CD8-positive, alpha-beta memory T cell (primary cell): Measurements from ENCODE around the gene RNF31. TPM values are rescaled to one million over a fixed set of nuclear protein-coding genes. Genes with fewer than 3 reads are reported as not detected.
"Not testable (repeated sequence)": the region's sequence is repeated elsewhere in the genome, so short reads cannot be mapped to it uniquely, and the experiment has no call there.

Experiments used
- CTCF ChIA-PET: fragments of 350-600 bp; sonication (Branson Sonifier 250); formaldehyde crosslinking; loops from one replicate; lab custom pipeline; 2021; ENCODE audit warnings: antibody characterized with exemption; lab: Charles Lee
- POLR2A ChIA-PET: fragments of 350-600 bp; sonication (Branson Sonifier 250); formaldehyde crosslinking; loops from one replicate; lab custom pipeline; 2021; ENCODE audit warnings: antibody characterized with exemption; lab: Charles Lee
- DNase-seq, 5 donors: peaks; one replicate each; pipeline versions ENCODE4 v3.0.0 to v3.0.0-alpha.2; 2020 to 2022; ENCODE audit warnings: mixed read lengths in 1 of 5
- H3K27ac ChIP-seq: one replicate; pipeline ENCODE4 v1.7.0; 2013; ENCODE audit warnings: low read depth, mild to moderate bottlenecking, low read length, moderate library complexity
- H3K27me3 ChIP-seq: 2 replicates; pipeline ENCODE4 v1.7.0; 2013; ENCODE audit warnings: low read length, mild to moderate bottlenecking; ENCODE audit not compliant: insufficient read depth, poor library complexity, severe bottlenecking
- H3K36me3 ChIP-seq: 2 replicates; pipeline ENCODE4 v1.7.0; 2013; ENCODE audit warnings: mild to moderate bottlenecking, low read length, moderate library complexity; ENCODE audit not compliant: insufficient read depth
- H3K4me1 ChIP-seq: 2 replicates; pipeline ENCODE4 v1.7.0; 2013; ENCODE audit warnings: mild to moderate bottlenecking, low read length, moderate library complexity; ENCODE audit not compliant: insufficient read depth
- H3K4me3 ChIP-seq: 2 replicates; pipeline ENCODE4 v1.7.0; 2013; ENCODE audit warnings: mild to moderate bottlenecking, low read length
- H3K9me3 ChIP-seq: 2 replicates; pipeline ENCODE4 v1.7.0; 2013; ENCODE audit warnings: mild to moderate bottlenecking, low read length
- H3K27ac Mint-ChIP-seq, 8 donors: one replicate each; pipeline ENCODE4 v1.8.0; 2020 to 2021; ENCODE audit warnings: mixed read lengths in 8 of 8, mild to moderate bottlenecking in 6 of 8, inconsistent platforms in 3 of 8, moderate library complexity in 3 of 8
- H3K27me3 Mint-ChIP-seq, 2 donors: one replicate each; pipeline ENCODE4 v1.8.0; 2020 to 2021; ENCODE audit warnings: mixed read lengths in 2 of 2, mild to moderate bottlenecking in 1 of 2, moderate library complexity in 1 of 2
- H3K36me3 Mint-ChIP-seq, 3 donors: one replicate each; pipeline ENCODE4 v1.8.0; 2020 to 2021; ENCODE audit warnings: mixed read lengths in 3 of 3, inconsistent platforms in 1 of 3, mild to moderate bottlenecking in 1 of 3
- H3K4me1 Mint-ChIP-seq, 3 donors: one replicate each; pipeline ENCODE4 v1.8.0; 2020 to 2021; ENCODE audit warnings: mixed read lengths in 3 of 3, inconsistent platforms in 1 of 3, mild to moderate bottlenecking in 1 of 3
- H3K4me3 Mint-ChIP-seq, 7 donors: one replicate each; pipeline ENCODE4 v1.8.0; 2020 to 2021; ENCODE audit warnings: mixed read lengths in 7 of 7, mild to moderate bottlenecking in 6 of 7, moderate library complexity in 4 of 7, inconsistent platforms in 2 of 7
- H3K9me3 Mint-ChIP-seq, 5 donors: one replicate each; pipeline ENCODE4 v1.8.0; 2020 to 2022; ENCODE audit warnings: mixed read lengths in 5 of 5, mild to moderate bottlenecking in 3 of 5, moderate library complexity in 2 of 5, inconsistent platforms in 1 of 5
- polyA plus RNA-seq: library from polyadenylated mRNA; unstranded; fragments of 300-500 nt; fragmentation: Illumina TruSeq; gene quantifications from one replicate; pipeline ENCODE4 v1.2.3, GENCODE V29; 2021
- total RNA-seq, 2 experiments: library from RNA; stranded (reverse); gene quantifications; one replicate each; pipeline ENCODE4 v1.2.3, GENCODE V29; 2021

RNF31 gene
- total and polyA plus RNA-seq, 3 experiments from 2014 or later = 71.5 to 85.9 (median 85.9) TPM

DNA sequence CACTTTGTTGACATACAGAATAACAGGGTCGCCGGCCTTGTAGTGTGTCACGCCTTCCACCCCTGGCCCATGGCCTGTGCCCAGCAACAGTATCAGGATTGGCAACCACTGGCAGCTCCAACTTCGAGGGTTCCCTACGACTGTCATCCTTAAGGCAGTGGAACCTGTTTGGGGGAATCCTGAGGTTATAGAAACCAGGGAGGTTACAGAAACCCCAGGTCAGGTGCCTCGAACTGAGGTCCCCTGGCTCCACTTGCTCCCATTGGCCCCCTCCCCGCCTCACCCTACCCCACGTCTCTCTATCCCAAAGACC, 47.5 kb downstream of the RNF31 start:
- Histone ChIP-seq H3K27me3 (no peaks in the 10 kb centered on the region), H3K36me3 (peaks cover 16% of the 10 kb centered on the region), H3K27ac (peak overlapping the region; percentile 100), H3K9me3 (no peaks in the 10 kb centered on the region), H3K4me1 (peaks cover 32% of the 10 kb centered on the region), H3K4me3 (peak overlapping the region; percentile 91)
- H3K9me3 Mint-ChIP-seq = peaks cover 0 to 3% (median 0%) of the 10 kb centered on the region in 5 donors
- CTCF ChIA-PET = interaction anchor here (1.0 to 2.2 kb wide), 11 partner anchors 10 to 139 kb away, joined by 3 to 22 read pairs (median 5); partner anchors contain the start of genes CHMP4A, CIDEB, IRF9 and MDP1
- H3K4me1 Mint-ChIP-seq = peaks cover 37 to 74% (median 56%) of the 10 kb centered on the region in 3 donors
- peak overlapping the region; percentile 96 to 100 (median 99) for H3K27ac Mint-ChIP-seq
- no peak for DNase-seq
- H3K36me3 Mint-ChIP-seq = peaks cover 9 to 63% (median 12%) of the 10 kb centered on the region in 3 donors
- peak overlapping the region; percentile 83 to 96 (median 94) for H3K4me3 Mint-ChIP-seq
- POLR2A ChIA-PET = interaction anchor here (0.6 to 3.2 kb wide), 8 partner anchors 18 to 80 kb away, joined by 3 to 43 read pairs (median 16); partner anchors contain the start of genes CHMP4A, DCAF11, IRF9 and MDP1
- H3K27me3 Mint-ChIP-seq = peaks cover 0 to 1% of the 10 kb centered on the region in 2 donors

DNA sequence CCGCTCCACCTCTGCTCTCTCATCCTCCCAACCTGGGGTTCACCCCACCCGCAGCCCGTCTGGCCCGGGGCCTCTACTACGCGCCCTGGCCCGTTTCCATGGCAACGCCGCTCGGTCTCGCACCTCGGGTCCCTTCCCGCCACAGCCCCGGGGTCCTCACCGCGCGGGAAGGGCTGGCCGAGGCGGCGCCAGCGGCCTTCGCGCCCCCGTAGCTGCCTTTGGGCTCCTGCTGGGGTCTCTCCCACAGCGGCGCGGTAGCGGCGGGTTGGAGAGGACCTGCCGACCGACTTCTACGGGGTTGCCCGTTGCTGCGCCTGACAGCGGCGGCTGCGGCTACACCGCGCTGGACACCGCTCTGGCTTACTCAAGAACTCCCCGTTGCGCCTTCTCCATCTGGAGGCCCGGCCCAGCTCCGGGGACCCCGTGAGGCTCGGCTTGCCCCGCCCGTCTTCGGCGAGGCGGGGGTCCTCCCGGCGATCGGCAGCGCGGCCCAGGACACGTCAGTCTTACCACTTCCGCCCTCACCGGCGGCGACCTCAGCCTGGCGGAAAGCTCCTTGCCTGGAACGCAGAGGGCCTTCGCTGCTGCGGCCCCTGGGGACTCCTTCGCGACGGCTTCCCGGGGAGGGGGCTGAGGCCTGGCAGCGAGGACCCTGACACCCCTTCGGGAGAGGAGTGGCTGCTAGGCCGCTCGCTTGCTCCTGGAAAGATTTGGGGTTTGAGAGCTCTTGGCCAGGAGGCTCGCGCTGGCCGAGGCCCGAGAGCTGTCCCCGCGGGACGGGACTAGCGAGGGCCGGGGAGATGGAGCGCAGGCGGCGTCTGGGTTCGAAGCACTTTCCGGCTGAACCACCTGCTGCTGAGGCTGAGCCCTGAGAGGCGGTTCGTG, 48.1 kb downstream of the RNF31 start, which contains the start of gene TM9SF1:
TSS of gene TM9SF1 (minus strand) at position 256 of the 885 bp plus-strand sequence. CDS start 422 bp downstream, outside the sequence.
- ChIA-PET POLR2A (interaction anchor here (0.5 to 3.2 kb wide), 14 partner anchors 10 to 516 kb away, joined by 3 to 43 read pairs (median 6); partner anchors contain the start of genes CHMP4A, DCAF11, EMC9 and IRF9), CTCF (interaction anchor here (0.5 to 2.2 kb wide), 17 partner anchors 10 to 138 kb away, joined by 3 to 22 read pairs (median 4); partner anchors contain the start of genes CHMP4A, CIDEB, IRF9 and MDP1)
- peak within 1 kb of the TSS; percentile 83 to 96 (median 94) for H3K4me3 Mint-ChIP-seq
- H3K36me3 Mint-ChIP-seq = peaks cover 9 to 61% (median 12%) of the 10 kb centered on the region in 3 donors
- peak within 1 kb of the TSS; percentile 96 to 100 (median 99) for H3K27ac Mint-ChIP-seq
- peaks cover 16% of the 10 kb centered on the region for H3K36me3 ChIP-seq
- peak within 1 kb of the TSS; percentile 91 for H3K4me3 ChIP-seq
- peaks cover 0 to 3% (median 0%) of the 10 kb centered on the region in 5 donors for H3K9me3 Mint-ChIP-seq
- H3K27me3 Mint-ChIP-seq = peaks cover 0 to 1% of the 10 kb centered on the region in 2 donors
- H3K4me1 ChIP-seq = peaks cover 32% of the 10 kb centered on the region
- no peaks in the 10 kb centered on the region for H3K27me3 ChIP-seq
- peak; percentile 89 to 98 (median 91) for DNase-seq
- H3K27ac ChIP-seq = peak within 1 kb of the TSS; percentile 100
- H3K9me3 ChIP-seq = no peaks in the 10 kb centered on the region
- peaks cover 37 to 76% (median 56%) of the 10 kb centered on the region in 3 donors for H3K4me1 Mint-ChIP-seq

DNA sequence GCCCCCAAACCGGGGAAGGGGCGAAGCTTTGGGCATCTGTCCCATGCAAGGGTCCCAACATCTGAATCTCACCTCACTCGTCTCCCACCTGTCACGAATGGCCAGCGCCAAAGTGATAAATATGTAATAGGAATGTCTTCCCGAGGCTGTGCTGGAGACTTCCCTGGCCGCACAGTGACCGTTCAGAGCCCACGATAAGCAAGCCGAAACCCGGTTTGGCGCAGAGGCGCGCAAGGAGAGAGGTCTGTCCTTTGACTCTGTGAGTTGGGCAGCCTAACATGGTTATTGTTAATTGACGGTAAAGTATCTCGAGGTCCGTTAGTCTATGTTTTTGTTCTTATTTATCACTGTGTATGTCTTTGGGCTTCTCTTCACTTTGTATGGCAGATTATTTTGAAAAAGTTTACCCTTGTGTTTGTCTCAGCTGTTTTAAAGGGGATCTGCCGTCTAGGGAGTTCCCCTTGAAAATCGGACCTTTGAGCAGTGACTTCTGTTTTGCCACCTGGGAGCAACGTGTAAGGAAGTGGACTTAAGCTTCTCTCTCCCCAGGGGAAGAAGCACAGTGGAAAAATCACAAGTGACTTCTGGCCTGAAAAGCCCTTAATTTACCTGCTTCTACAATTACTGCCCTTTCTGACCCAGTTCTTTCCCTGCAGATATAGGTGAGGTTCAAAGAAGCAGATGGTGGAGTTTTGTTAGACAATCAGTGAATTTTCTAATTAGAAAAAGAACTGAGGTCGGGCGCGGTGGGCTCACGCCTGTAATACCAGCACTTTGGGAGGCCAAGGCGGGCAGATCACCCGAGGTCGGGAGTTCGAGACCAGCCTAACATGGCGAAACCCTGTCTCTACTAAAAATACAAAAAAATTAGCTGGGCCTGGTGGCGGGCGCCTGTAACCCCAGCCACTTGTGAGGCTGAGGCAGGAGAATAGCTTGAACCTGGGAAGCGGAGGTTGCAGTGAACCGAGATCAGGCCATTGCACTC, 49.1 kb downstream of the RNF31 start:
- H3K27me3 ChIP-seq = no peaks in the 10 kb centered on the region
- peaks cover 32% of the 10 kb centered on the region for H3K4me1 ChIP-seq
- Mint-ChIP-seq H3K4me3 (peak overlapping the region; percentile 83 to 96 (median 94)), H3K27me3 (peaks cover 0 to 1% of the 10 kb centered on the region in 2 donors), H3K27ac (peak overlapping the region; percentile 96 to 100 (median 99)), H3K36me3 (peaks cover 12 to 58% (median 13%) of the 10 kb centered on the region in 3 donors), H3K9me3 (peaks cover 0 to 3% (median 0%) of the 10 kb centered on the region in 5 donors), H3K4me1 (peaks cover 39 to 75% (median 58%) of the 10 kb centered on the region in 3 donors)
- H3K27ac ChIP-seq = peak overlapping the region; percentile 100
- CTCF ChIA-PET = interaction anchor here (0.5 to 2.2 kb wide), 15 partner anchors 11 to 137 kb away, joined by 3 to 22 read pairs (median 5); partner anchors contain the start of genes CHMP4A, IRF9, MDP1 and PSME2
- DNase-seq = no peak
- H3K4me3 ChIP-seq = peak overlapping the region; percentile 91
- POLR2A ChIA-PET = interaction anchor here (0.5 to 3.2 kb wide), 13 partner anchors 11 to 515 kb away, joined by 3 to 43 read pairs (median 7); partner anchors contain the start of genes CHMP4A, DCAF11, EMC9 and IRF9
- no peaks in the 10 kb centered on the region for H3K9me3 ChIP-seq
- peaks cover 16% of the 10 kb centered on the region for H3K36me3 ChIP-seq

DNA sequence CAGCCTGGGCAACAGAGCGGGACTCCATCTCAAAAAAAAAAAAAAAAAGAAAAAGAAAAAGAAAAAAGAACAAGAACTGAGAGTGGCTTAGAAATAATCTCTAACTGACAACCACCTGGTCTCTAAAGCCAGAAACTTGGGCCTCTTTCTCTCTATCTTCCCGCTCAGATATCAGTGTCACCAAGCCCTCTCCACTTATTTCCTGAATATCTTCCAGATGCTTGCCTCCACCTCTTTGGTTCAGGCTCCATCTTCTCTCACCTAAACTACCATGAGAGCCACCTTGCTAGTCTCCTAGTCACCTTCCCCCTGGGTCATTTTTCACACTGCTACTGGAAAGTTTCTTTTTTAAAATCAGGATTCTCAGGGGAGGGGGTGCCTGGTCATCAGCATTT, 49.8 kb downstream of the RNF31 start:
- Histone ChIP-seq H3K27me3 (no peaks in the 10 kb centered on the region), H3K4me3 (no peak overlapping the region), H3K27ac (peak overlapping the region; percentile 100), H3K4me1 (peaks cover 32% of the 10 kb centered on the region), H3K9me3 (no peaks in the 10 kb centered on the region), H3K36me3 (peaks cover 10% of the 10 kb centered on the region)
- Mint-ChIP-seq H3K4me3 (peak overlapping the region; percentile 68 to 96 (median 92)), H3K27me3 (peaks cover 0 to 1% of the 10 kb centered on the region in 2 donors), H3K27ac (peak overlapping the region; percentile 86 to 99 (median 96)), H3K36me3 (peaks cover 14 to 58% (median 15%) of the 10 kb centered on the region in 3 donors), H3K4me1 (peaks cover 40 to 73% (median 55%) of the 10 kb centered on the region in 3 donors), H3K9me3 (peaks cover 0 to 3% (median 0%) of the 10 kb centered on the region in 5 donors)
- ChIA-PET CTCF (interaction anchor here (0.6 to 2.1 kb wide), 3 partner anchors 19 to 78 kb away, joined by 3 to 22 read pairs (median 3); partner anchors contain the start of genes IRF9 and MDP1), POLR2A (interaction anchor here (3.2 kb wide), 1 partner anchor 16 kb away, joined by 43 read pairs; the partner anchor contains the start of gene CHMP4A)
- DNase-seq = no peak

DNA sequence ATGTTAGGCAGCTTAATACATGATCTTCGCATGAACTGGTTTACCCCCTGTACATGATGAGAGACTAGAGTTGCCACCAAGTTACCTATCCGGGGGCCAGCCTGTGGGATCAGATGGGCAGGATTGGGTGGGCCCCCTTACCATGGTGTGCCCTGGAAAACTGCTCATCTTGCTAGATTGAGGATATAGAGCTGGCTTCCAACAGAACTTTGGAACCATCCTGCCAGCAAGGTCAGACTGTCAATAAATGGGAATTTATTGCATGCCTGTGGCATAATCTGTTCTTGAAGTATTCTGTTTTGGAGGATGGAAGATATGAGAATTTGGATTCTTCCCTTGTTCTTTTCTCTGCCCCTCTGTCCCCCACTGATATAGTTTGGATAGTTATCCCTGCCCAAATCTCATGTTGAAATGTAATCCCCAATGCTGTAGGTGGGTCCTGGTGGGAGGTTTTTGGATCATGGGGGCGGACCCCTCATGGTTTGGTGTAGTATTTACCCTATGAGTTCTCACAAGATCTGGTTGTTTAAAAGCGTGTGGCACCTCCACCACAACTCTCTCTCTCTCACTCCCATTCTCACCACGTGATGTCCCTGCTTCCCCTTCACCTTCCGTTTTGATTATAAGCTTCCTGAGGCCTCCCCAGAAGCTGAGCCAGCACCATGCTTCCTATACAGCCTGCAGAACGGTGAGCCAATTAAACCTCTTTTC, 51.7 kb downstream of the RNF31 start:
- no peak for DNase-seq
- Histone ChIP-seq H3K27ac (no peak overlapping the region), H3K4me3 (no peak overlapping the region), H3K36me3 (no peaks in the 10 kb centered on the region), H3K4me1 (peaks cover 25% of the 10 kb centered on the region), H3K9me3 (no peaks in the 10 kb centered on the region), H3K27me3 (no peaks in the 10 kb centered on the region)
- H3K36me3 Mint-ChIP-seq = peaks cover 15 to 59% (median 20%) of the 10 kb centered on the region in 3 donors
- ChIA-PET POLR2A (interaction anchor here (0.7 to 1.2 kb wide), 2 partner anchors 14 to 17 kb away, joined by 6 to 12 read pairs; partner anchors contain the start of genes CHMP4A and MDP1), CTCF (interaction anchor here (0.7 to 1.2 kb wide), 2 partner anchors 10 to 17 kb away, joined by 3 read pairs; partner anchors contain the start of genes IPO4 and MDP1)
- H3K9me3 Mint-ChIP-seq = peaks cover 0 to 3% (median 0%) of the 10 kb centered on the region in 5 donors
- peaks cover 0 to 1% of the 10 kb centered on the region in 2 donors for H3K27me3 Mint-ChIP-seq
- peaks cover 38 to 67% (median 46%) of the 10 kb centered on the region in 3 donors for H3K4me1 Mint-ChIP-seq
- H3K4me3 Mint-ChIP-seq = peak overlapping the region in 4 of 7 donors; percentile 8 to 60 (median 18)
- peak overlapping the region; percentile 25 to 98 (median 78) for H3K27ac Mint-ChIP-seq

DNA sequence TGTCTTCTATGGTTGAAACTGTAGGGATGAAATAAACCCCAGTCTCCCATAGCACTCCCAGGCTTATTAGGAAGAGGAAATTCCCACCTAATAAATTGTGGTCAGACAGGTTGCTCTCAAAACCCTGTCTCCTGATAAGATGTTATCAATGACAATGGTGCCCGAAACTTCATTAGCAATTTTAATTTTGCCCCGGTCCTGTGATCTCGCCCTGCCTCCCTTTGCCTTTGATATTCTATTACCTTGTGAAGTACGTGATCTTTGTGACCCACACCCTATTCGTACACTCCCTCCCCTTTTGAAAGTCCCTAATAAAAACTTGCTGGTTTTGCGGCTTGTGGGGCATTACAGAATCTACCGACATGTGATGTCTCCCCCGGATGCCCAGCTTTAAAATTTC, 55.2 kb downstream of the RNF31 start:
- H3K9me3 Mint-ChIP-seq, H3K4me3 ChIP-seq, H3K9me3 ChIP-seq, POLR2A ChIA-PET, H3K27ac Mint-ChIP-seq, H3K27me3 Mint-ChIP-seq, DNase-seq, H3K27me3 ChIP-seq, H3K27ac ChIP-seq, H3K4me3 Mint-ChIP-seq: not testable (repeated sequence)
- peaks cover 14% of the 10 kb centered on the region for H3K4me1 ChIP-seq
- Mint-ChIP-seq H3K36me3 (peaks cover 20 to 69% (median 22%) of the 10 kb centered on the region in 3 donors), H3K4me1 (peaks cover 37 to 64% (median 43%) of the 10 kb centered on the region in 3 donors)
- CTCF ChIA-PET = interaction anchor here (1.6 kb wide), 1 partner anchor 10 kb away, joined by 3 read pairs; no protein-coding TSS in a partner anchor
- H3K36me3 ChIP-seq = peaks cover 10% of the 10 kb centered on the region
